CD4-positive, alpha-beta memory T cell (primary cell): Measurements from ENCODE around the gene MOCS1. TPM values are rescaled to one million over a fixed set of nuclear protein-coding genes. Genes with fewer than 3 reads are reported as not detected.

Experiments used
- CTCF ChIA-PET: fragments of 350-600 bp; sonication (Branson Sonifier 250); formaldehyde crosslinking; loops from one replicate; lab custom pipeline; 2021; ENCODE audit warnings: inconsistent platforms; ENCODE audit not compliant: partially characterized antibody; lab: Charles Lee
- POLR2A ChIA-PET: fragments of 350-600 bp; sonication (Branson Sonifier 250); formaldehyde crosslinking; loops from one replicate; lab custom pipeline; 2021; ENCODE audit not compliant: partially characterized antibody; lab: Charles Lee
- DNase-seq, 5 donors: peaks; one replicate each; pipeline versions ENCODE4 v3.0.0 to v3.0.0-alpha.2; 2020 to 2022; ENCODE audit warnings: mixed read lengths in 1 of 5
- H3K27ac ChIP-seq: one replicate; pipeline ENCODE4 v1.7.0; 2013; ENCODE audit warnings: low read depth, low read length
- H3K27me3 ChIP-seq: 2 replicates; pipeline ENCODE4 v1.7.0; 2013; ENCODE audit warnings: mild to moderate bottlenecking, low read length, moderate library complexity; ENCODE audit not compliant: insufficient read depth
- H3K36me3 ChIP-seq: 2 replicates; pipeline ENCODE4 v1.7.0; 2013; ENCODE audit warnings: mild to moderate bottlenecking, low read length, moderate library complexity; ENCODE audit not compliant: insufficient read depth
- H3K4me1 ChIP-seq: 2 replicates; pipeline ENCODE4 v1.7.0; 2013; ENCODE audit warnings: mild to moderate bottlenecking, low read length, moderate library complexity; ENCODE audit not compliant: insufficient read depth
- H3K4me3 ChIP-seq, 2 donors: one replicate each; pipeline ENCODE4 v1.7.0; 2013; ENCODE audit warnings: low read length in 2 of 2, mild to moderate bottlenecking in 1 of 2
- H3K9me3 ChIP-seq, 2 donors: one replicate each; pipeline ENCODE4 v1.7.0; 2013; ENCODE audit warnings: low read length in 2 of 2, control low read depth in 1 of 2; ENCODE audit not compliant: control insufficient read depth in 1 of 2
- H3K27ac Mint-ChIP-seq, 7 donors: one replicate each; pipeline ENCODE4 v1.8.0; 2020 to 2021; ENCODE audit warnings: mixed read lengths in 7 of 7, mild to moderate bottlenecking in 6 of 7, inconsistent platforms in 3 of 7, moderate library complexity in 3 of 7
- H3K27me3 Mint-ChIP-seq, 2 donors: one replicate each; pipeline ENCODE4 v1.8.0; 2020 to 2021; ENCODE audit warnings: mixed read lengths in 2 of 2
- H3K36me3 Mint-ChIP-seq, 2 donors: one replicate each; pipeline ENCODE4 v1.8.0; 2020 to 2021; ENCODE audit warnings: mixed read lengths in 2 of 2, inconsistent platforms in 1 of 2, mild to moderate bottlenecking in 1 of 2
- H3K4me1 Mint-ChIP-seq, 4 donors: one replicate each; pipeline ENCODE4 v1.8.0; 2020 to 2021; ENCODE audit warnings: mixed read lengths in 4 of 4, mild to moderate bottlenecking in 1 of 4
- H3K4me3 Mint-ChIP-seq, 8 donors: one replicate each; pipeline ENCODE4 v1.8.0; 2020 to 2021; ENCODE audit warnings: mixed read lengths in 8 of 8, mild to moderate bottlenecking in 7 of 8, moderate library complexity in 6 of 8, inconsistent platforms in 3 of 8
- H3K9me3 Mint-ChIP-seq, 8 donors: one replicate each; pipeline ENCODE4 v1.8.0; 2020 to 2021; ENCODE audit warnings: mixed read lengths in 8 of 8, mild to moderate bottlenecking in 5 of 8, inconsistent platforms in 3 of 8, moderate library complexity in 1 of 8
- intact Hi-C: fragments of 100-400 bp; cut with micrococcal nuclease; formaldehyde crosslinking; loops from one replicate; pipeline ENCODE4 v1.15.1; 2023
- polyA plus RNA-seq, 2 donors: library from polyadenylated mRNA; unstranded; fragments of 300-500 nt; fragmentation: Illumina TruSeq; gene quantifications; one replicate each; pipeline ENCODE4 v1.2.3, GENCODE V29; 2021
- total RNA-seq, 2 experiments: library from RNA; stranded (reverse); gene quantifications; one replicate each; pipeline ENCODE4 v1.2.3, GENCODE V29; 2021

MOCS1 gene
- total and polyA plus RNA-seq, 4 experiments from 2014 or later, result 0.11 to 0.80 (median 0.36) TPM

DNA sequence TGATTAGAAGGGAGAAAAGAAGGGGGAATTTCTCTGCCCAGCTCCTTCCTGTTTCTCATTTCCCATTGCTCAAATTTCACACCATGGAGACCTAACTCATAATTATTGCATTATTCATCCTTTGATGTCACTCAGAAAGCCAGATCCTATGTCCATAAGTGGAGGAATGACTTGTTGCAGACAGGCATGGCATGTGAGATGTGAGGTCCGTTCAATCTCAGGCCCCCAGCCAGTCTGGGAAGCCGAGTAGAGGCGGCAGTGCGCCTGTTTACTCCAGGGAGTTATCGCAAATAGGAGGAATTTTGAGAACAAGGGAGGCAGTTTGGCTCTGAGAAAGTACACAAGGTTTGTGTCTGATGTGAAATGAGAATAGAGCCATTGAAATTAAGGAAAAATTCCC lies 26.9 kb upstream of the MOCS1 start:
- Mint-ChIP-seq H3K4me1 (no peaks in the 10 kb centered on the region), H3K36me3 (no peaks in the 10 kb centered on the region), H3K4me3 (no peak overlapping the region), H3K27ac (no peak overlapping the region), H3K9me3 (peaks cover 0 to 4% (median 0%) of the 10 kb centered on the region in 8 donors), H3K27me3 (peaks cover 4 to 7% of the 10 kb centered on the region in 2 donors)
- intact Hi-C loops, result no loop called here
- CTCF ChIA-PET, result no interaction called here
- Histone ChIP-seq H3K4me1 (no peaks in the 10 kb centered on the region), H3K27ac (no peak overlapping the region), H3K9me3 (no peaks in the 10 kb centered on the region), H3K36me3 (no peaks in the 10 kb centered on the region), H3K27me3 (no peaks in the 10 kb centered on the region), H3K4me3 (no peak overlapping the region)
- no peak for DNase-seq
- POLR2A ChIA-PET, result no interaction called here

DNA sequence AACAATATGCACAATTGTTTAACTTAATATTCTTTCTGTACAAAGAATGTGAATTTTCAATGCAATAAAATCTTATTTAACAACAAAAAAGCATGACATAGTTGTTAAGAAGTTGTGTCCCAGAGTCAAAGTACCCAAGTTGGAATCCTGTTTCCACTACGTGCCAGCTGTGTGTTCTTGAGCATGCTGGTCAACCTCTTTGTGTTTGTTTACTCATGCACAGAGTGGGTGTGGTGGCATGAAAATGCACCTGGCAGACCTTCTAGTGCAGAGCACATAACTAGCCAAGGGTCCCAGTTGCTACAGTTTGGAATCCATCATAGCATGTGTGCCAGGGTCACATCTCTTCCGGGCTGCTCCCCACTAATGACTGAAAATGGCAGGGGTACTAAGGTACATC lies 24.7 kb upstream of the MOCS1 start:
- Histone ChIP-seq H3K27me3 (no peaks in the 10 kb centered on the region), H3K9me3 (no peaks in the 10 kb centered on the region), H3K4me1 (no peaks in the 10 kb centered on the region), H3K36me3 (no peaks in the 10 kb centered on the region), H3K4me3 (no peak overlapping the region), H3K27ac (no peak overlapping the region)
- intact Hi-C loops, result no loop called here
- DNase-seq, result no peak
- Mint-ChIP-seq H3K4me1 (no peaks in the 10 kb centered on the region), H3K36me3 (no peaks in the 10 kb centered on the region), H3K4me3 (no peak overlapping the region), H3K27ac (no peak overlapping the region), H3K27me3 (peaks cover 4 to 7% of the 10 kb centered on the region in 2 donors), H3K9me3 (peaks cover 0 to 4% (median 1%) of the 10 kb centered on the region in 8 donors)
- ChIA-PET CTCF (no interaction called here), POLR2A (no interaction called here)

DNA sequence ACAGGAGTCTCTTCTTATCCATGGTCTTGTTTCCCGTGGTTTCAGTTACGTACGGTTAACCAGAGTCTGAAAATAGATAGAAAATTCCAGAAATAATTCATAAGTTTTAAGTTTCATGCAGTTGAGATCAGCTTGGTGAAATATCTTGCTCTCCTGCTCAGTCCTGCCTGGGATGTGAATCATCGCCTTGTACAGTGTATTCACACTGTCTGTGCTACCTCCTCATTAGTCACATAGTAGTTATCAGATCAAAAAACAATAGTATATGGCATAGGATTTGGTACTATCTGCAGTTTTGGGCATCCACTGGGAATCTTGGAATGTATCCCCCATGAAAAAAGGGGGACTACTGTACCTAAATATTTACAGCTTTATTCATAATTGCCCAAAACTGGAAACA lies 22.7 kb upstream of the MOCS1 start:
- Mint-ChIP-seq H3K27me3 (peaks cover 1 to 2% of the 10 kb centered on the region in 2 donors), H3K9me3 (peaks cover 0 to 4% (median 1%) of the 10 kb centered on the region in 8 donors), H3K36me3 (no peaks in the 10 kb centered on the region), H3K4me3 (no peak overlapping the region), H3K4me1 (no peaks in the 10 kb centered on the region), H3K27ac (no peak overlapping the region)
- ChIA-PET CTCF (no interaction called here), POLR2A (no interaction called here)
- H3K27ac ChIP-seq, result no peak overlapping the region
- no peak overlapping the region for H3K4me3 ChIP-seq
- no peaks in the 10 kb centered on the region for H3K27me3 ChIP-seq
- intact Hi-C loops, result no loop called here
- H3K4me1 ChIP-seq, result no peaks in the 10 kb centered on the region
- no peak for DNase-seq
- H3K36me3 ChIP-seq, result no peaks in the 10 kb centered on the region
- no peaks in the 10 kb centered on the region for H3K9me3 ChIP-seq

DNA sequence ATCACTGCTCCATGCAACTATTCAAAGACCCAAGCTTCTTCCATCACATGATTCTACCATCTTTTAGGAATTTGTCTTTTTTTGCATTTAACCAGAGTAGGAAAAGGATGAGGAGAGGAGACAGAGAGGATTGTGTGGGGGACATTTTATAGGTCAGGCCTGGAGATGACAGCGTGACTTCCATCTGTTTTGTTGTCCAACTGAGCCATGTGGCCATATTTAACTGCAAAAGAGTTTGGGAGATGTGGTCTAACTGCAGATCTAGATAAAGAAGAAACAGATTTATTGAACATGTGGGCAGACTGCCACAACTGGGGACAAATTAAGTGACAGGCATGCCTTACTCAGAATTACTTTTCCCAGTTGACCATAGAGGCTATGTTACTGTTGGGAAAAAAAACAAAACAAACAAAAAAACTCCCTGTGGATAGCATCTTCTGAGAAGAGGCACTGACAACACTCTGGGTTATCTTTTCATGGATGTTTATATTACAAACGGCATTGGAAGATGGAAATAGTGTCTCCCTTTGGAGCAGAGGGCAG lies 18.9 kb upstream of the MOCS1 start:
- H3K4me1 Mint-ChIP-seq, result no peaks in the 10 kb centered on the region
- Histone ChIP-seq H3K9me3 (no peaks in the 10 kb centered on the region), H3K27me3 (no peaks in the 10 kb centered on the region), H3K27ac (no peak overlapping the region), H3K4me3 (no peak overlapping the region), H3K4me1 (no peaks in the 10 kb centered on the region), H3K36me3 (no peaks in the 10 kb centered on the region)
- intact Hi-C loops, result no loop called here
- H3K9me3 Mint-ChIP-seq, result peaks cover 0 to 4% (median 0%) of the 10 kb centered on the region in 8 donors
- H3K4me3 Mint-ChIP-seq, result no peak overlapping the region
- no peaks in the 10 kb centered on the region for H3K36me3 Mint-ChIP-seq
- peaks cover 0 to 2% of the 10 kb centered on the region in 2 donors for H3K27me3 Mint-ChIP-seq
- DNase-seq, result no peak
- ChIA-PET CTCF (no interaction called here), POLR2A (no interaction called here)
- H3K27ac Mint-ChIP-seq, result no peak overlapping the region

DNA sequence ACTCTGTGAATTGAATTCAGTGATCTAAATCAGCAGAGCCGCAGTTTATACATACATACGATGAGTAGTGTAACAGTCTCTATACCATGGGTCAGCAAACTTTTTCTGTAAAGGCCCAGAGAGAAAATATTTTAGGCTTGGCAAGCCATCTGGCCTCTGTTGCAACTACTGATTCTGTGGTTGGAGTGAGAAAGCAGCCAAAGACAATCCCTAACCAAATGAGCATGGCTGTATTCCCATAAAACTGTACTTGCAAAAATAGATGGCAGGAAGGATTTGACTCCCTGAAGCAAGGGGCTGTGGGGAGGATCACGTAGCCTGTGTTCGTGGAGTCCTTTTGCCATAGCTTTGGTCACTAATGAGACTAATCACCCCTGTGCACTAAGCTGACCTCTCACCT lies 17.9 kb upstream of the MOCS1 start:
- Histone ChIP-seq H3K4me1 (no peaks in the 10 kb centered on the region), H3K4me3 (no peak overlapping the region), H3K36me3 (no peaks in the 10 kb centered on the region), H3K27me3 (no peaks in the 10 kb centered on the region), H3K27ac (no peak overlapping the region), H3K9me3 (no peaks in the 10 kb centered on the region)
- POLR2A ChIA-PET, result no interaction called here
- Mint-ChIP-seq H3K4me3 (no peak overlapping the region), H3K27me3 (peaks cover 0 to 3% of the 10 kb centered on the region in 2 donors), H3K36me3 (no peaks in the 10 kb centered on the region), H3K9me3 (peaks cover 0 to 3% (median 0%) of the 10 kb centered on the region in 8 donors), H3K27ac (no peak overlapping the region), H3K4me1 (no peaks in the 10 kb centered on the region)
- intact Hi-C loops, result no loop called here
- no peak for DNase-seq
- CTCF ChIA-PET, result no interaction called here

DNA sequence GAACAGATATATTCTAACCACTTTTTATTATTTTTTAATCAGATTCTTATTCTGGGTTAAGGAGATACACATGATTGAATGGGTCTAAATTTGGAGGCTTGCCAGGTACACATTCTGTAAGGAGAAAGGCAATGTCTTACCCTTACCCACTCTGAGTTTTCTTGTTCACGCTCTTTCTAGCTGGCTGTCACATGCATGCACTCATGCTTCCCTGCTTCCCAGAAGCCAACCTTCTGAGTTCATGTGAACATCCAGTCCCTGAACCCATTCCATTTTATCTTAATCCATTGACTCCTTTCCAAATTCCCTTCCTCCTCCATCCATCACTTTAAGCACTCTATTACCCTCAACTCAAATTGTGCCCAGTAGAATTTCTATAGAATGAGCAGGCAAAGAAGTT lies 17.5 kb upstream of the MOCS1 start:
- Histone ChIP-seq H3K27ac (no peak overlapping the region), H3K27me3 (no peaks in the 10 kb centered on the region), H3K36me3 (no peaks in the 10 kb centered on the region), H3K9me3 (no peaks in the 10 kb centered on the region), H3K4me3 (no peak overlapping the region), H3K4me1 (no peaks in the 10 kb centered on the region)
- intact Hi-C loops, result no loop called here
- no peak for DNase-seq
- H3K27ac Mint-ChIP-seq, result no peak overlapping the region
- no peak overlapping the region for H3K4me3 Mint-ChIP-seq
- peaks cover 0 to 3% (median 0%) of the 10 kb centered on the region in 8 donors for H3K9me3 Mint-ChIP-seq
- ChIA-PET POLR2A (no interaction called here), CTCF (no interaction called here)
- H3K36me3 Mint-ChIP-seq, result no peaks in the 10 kb centered on the region
- peaks cover 0 to 3% of the 10 kb centered on the region in 2 donors for H3K27me3 Mint-ChIP-seq
- no peaks in the 10 kb centered on the region for H3K4me1 Mint-ChIP-seq

DNA sequence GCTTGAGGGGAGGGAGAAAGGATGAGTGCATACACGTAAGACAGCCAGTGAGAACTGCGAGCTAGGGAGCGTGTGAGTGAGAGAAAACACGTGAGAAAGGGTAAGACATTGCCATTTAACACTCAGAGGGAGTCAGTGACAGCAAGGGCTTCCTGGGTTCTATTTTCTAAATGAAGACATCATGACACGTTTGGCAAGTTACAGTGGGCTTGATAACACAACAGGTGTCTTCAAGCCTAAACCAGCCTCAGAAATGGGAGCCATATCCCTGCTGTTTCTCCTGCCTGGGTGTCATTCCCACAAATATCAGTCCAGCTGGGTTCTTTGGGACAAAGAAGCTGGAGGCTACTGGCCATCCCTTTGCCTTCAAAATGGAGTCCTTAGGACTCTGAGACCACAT lies 16.9 kb upstream of the MOCS1 start:
- H3K36me3 ChIP-seq, result no peaks in the 10 kb centered on the region
- no peaks in the 10 kb centered on the region for H3K4me1 Mint-ChIP-seq
- no peak overlapping the region for H3K4me3 Mint-ChIP-seq
- no peaks in the 10 kb centered on the region for H3K36me3 Mint-ChIP-seq
- H3K4me1 ChIP-seq, result no peaks in the 10 kb centered on the region
- no peaks in the 10 kb centered on the region for H3K27me3 ChIP-seq
- H3K9me3 ChIP-seq, result no peaks in the 10 kb centered on the region
- DNase-seq, result no peak
- H3K9me3 Mint-ChIP-seq, result peaks cover 0 to 3% (median 0%) of the 10 kb centered on the region in 8 donors
- H3K27ac Mint-ChIP-seq, result no peak overlapping the region
- no peak overlapping the region for H3K4me3 ChIP-seq
- no peak overlapping the region for H3K27ac ChIP-seq
- intact Hi-C loops, result no loop called here
- H3K27me3 Mint-ChIP-seq, result peaks cover 0 to 6% of the 10 kb centered on the region in 2 donors
- POLR2A ChIA-PET, result no interaction called here
- CTCF ChIA-PET, result no interaction called here
